CD4-positive, alpha-beta T cell treated with Interleukin-15 for 1 hour (primary cell): ENCODE measurements around the gene KRT82.
"Not testable (repeated sequence)": the region's sequence is repeated elsewhere in the genome, so short reads cannot be mapped to it uniquely, and the experiment has no call there.

ENCODE experiments used
- DNase-seq: peaks from one replicate; pipeline ENCODE4 v3.0.0-alpha.2; 2020

KRT82 gene

DNA sequence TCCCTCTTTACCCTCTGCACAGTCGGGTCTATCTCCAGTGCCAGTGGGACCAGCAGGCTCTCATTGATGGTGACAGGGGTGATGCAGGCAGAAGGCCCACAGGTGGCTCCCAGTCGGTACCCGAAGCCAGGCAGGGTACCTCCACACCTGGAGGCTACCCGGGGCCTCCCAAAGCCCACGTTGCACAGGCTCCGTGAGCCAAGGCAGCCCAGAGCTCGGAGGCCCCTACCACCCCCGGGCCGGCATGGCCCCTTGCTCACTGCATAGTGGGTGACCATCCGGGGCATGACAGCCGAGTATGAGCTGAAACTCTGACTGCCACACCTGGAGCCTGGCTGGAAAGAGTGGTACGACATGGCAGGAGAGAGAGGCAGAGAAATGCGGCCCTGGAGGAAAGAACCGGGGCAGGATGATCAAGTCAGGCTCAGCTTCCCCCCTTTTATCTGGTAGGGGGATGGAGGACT is at the start of gene KRT82:
KRT82 (minus strand) TSS at position 414 of the 464 bp plus-strand sequence; CDS start at position 356, 58 bp downstream.
- DNase-seq = no peak

DNA sequence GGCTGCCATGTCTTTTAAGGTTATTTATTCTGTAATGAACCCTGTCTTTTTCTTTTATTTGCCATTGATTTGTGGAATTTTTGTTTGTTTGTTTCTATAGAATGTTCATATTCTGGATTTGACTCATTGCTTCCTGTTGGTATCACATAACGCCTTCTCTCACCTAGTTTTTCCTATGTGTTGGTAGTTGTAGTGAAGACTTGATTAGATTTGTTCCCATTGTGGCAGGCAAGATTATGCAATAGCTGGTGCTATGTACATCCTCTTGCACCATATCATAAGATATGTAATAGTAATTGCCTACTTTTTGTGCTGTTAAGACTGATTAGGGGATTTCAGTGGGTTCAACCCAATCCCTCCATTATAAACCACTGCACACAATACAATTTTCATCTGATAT is 49.7 kb upstream of the KRT82 start:
- DNase-seq = no peak

DNA sequence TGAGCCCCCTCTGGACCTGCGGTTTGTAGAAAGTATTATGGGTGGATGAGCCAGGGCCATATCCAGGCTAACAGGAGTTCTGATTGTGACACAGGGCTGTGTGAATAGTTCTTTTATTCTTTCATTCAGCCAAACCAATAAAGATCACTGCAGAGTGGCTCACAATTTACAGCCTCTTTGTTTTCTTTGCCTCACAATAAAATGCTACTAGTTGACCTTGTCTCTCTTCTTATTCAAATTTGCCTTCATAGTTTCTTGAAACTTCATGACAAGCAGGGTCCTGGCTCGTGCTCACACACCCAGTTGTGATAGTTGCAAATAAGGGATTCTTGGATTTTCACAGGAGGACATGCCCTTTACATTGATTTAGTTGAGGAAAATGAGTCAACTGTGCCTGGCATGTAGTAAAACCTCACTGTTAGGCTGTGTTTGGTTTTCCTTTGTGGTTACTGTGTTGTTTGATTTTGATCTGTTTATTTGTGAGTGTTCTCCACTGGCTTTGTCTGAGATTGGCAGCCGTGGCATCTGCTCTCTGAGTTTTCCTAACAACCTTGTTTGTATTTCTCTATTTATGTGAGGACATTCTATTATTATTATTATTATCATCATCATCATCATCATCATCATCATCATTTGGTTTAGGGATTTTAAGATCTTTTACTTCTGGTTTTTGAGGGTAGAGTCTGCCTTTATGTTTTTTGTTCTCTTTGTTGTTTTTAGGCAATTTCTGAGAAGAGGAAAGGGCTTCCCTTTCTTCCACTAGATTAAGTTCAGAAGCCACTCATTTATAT is 48.5 kb upstream of the KRT82 start:
- no peak for DNase-seq

DNA sequence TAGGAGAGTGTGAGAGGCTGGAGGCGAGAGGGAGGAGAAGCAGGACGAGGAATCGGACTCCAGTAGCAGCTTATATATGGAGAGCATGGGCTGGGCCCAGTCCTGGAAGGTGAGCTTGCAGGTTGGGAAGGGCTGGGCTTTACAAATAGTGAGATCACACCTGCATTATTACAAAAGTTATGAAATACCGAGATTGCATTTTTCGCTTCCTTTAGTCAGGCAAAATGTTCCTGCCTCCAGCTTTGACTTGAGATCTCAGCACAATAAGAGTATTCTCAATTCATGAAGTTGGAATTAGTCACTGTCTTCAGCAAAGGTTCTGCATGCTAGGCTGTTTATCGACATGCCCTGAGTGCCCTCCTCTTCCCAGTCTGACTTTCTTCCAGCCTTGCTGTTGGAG is 46.0 kb upstream of the KRT82 start, which contains the start of gene KRT6B:
KRT6B (minus strand) TSS at position 46 of the 400 bp plus-strand sequence. CDS start 68 bp downstream, outside the sequence.
- no peak for DNase-seq

DNA sequence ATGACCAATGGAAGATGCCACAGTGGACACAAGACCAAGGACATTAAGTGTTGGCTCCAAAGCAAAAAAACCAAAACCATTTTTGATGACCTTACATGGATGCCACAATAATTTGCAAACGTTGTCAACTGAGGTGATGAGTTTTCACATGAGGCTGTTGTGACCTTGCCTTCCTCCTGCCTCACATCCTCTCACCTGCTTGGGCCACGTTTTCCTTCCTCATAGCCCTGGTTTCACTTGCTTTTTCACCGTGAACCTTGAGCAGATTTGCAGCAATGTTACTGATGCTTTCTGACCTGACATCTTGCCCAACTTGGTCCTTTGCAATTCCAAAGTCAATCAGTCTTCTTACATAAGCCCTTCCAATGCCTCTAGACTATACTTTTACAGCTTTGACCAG is 42.1 kb upstream of the KRT82 start:
- no peak for DNase-seq

DNA sequence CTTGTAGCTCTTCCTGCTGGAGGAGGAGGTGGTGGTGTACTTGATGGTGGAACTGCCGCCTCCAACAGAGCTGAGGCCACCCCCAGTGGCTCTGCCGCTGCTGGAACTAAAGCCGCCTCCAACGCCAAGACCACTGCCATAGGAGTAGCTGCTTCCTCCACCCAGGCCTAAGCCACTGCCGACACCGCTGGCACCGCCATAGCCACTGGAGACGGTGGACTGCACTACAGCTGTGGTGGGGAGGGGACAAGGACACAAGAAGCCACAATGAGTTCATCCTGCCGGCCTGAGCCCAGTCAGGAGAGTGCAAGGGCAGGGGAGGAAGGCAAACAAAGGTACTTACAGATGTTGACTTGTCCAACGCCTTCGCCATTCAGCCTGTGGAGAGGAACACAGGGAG is 41.1 kb upstream of the KRT82 start:
- not testable (repeated sequence) for DNase-seq

DNA sequence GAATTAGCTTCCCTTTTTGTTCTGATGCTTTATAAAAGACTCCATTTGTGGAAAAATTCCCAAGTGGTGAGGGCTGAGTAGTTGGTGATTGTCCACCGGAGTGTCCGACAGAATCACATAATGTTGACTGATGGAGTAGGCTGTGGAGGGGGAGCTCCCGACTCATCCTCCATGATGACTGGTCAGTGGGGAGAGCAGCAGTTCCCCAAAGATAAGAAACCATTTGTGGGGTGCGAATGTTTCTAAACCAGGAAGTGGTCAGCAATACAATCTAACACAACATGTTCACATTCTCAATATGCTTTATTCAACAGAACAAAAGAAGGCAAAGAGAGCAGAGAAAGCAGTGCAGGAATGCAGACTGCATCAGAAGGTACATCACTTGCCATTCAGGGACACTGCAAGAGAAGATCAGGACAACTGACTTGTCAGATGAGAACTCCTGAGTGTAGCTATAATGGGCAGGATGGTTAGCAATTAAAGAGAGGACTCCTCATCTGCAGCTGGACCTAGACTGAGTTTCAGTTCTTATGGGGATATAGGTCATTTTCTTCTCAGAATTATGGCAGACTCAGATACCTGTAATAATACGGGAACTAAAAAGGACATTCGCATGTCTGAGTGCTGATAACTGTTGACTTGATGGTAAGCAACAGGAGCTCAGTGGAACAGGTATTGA is 40.4 kb upstream of the KRT82 start:
- DNase-seq = no peak

DNA sequence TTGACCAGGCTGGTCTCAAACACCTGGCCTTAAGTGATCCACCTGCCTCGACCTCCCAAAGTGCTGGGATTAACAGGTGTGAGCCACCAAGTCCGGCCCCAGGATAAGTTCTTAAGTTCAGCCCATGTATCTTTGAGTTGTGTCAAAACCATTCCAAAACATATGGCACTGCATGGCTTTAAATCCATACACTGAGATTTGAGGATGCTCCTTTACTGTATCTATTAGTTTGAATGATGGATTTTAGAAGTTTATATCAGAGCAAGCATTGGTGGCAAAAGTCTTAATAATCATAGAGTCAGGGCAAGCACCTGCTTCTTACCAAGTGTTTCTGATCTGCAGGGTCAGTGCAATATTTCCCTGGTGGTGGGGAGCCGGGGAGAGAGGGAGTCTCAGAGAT is 39.7 kb upstream of the KRT82 start:
- no peak for DNase-seq

DNA sequence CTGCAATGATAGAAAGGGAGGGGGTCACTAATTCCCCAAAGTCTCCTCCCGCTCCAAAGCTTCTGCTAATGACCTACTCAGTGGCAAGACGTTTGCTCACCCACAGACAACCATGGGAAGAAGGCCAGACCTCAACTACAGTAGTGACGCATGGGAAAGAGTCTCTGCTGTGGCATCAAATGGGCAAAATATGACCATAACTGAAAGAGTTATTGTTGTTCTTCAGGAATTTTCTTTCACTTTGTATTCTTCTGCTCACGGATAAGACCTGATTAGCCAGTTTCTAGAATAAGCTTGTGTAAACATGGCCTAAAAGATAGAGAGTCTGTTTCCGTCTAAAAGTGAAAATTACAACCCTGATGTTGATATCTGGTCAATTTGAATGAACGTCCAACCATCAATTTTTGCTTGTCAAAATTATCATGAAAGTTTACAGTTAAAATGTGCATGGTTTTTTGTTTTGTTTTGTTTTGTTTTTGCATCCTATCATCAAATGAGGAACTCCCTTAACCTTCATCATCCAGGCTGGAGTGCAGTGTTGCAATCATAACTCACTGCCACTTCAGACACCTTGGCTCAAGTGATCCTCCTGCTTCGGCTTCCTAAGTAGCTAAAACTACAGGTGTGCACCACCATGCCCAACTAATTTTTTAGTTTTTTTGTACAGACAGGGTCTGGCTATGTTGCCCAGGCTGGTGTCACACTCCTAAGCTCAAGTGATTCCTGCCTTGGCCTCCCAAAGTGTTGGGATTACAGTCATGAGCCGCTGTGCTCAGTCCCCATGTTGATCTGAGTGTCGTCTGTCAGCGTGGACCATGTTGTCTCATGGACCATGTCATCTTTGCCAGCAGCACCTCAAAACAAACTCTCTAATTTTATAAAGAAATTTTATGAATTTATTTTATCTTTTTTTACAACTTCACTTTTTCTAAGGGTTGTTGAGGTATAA is 38.8 kb upstream of the KRT82 start:
- no peak for DNase-seq

DNA sequence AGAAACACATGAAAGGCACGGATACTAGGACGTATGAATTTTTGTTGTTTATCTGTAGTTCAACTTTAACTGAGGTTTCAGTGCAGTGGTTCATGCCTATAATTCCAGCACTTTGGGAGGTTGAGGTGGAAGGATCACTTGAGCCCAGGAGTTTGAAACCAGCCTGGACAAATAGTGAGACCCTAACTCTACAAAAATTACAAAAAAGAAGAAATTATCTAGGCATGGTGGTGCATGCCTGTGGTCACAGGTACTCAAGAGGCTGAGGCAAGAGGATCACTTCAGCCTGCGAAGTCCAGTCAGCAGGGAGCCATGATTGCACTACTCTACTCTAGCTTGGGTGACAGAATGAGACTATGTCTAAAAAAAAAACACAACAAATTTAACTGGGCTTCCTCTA is 37.8 kb upstream of the KRT82 start:
- DNase-seq = no peak

DNA sequence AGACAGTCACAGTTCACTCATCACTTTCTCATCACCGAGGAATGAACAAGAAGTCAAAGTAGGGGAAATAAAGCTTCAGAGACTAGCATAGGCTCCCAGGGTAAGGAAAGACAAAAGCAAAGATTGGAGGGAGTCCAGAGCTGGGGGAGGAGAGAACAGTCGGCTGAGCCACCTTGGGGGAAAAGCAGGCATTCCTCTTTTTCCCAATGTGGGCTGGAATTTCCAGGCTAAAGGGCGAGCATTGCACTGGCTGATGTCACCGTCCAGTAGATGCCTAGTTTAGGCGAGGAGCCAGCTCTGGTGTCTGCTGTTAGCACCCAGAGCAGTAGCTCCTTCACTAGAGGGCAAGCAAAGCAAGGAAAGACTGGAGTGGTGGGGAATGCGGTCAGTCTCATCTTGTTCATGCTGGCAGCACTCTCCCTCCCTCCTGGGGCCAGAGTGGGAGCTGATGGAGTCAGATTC is 36.5 kb upstream of the KRT82 start:
- DNase-seq = no peak

DNA sequence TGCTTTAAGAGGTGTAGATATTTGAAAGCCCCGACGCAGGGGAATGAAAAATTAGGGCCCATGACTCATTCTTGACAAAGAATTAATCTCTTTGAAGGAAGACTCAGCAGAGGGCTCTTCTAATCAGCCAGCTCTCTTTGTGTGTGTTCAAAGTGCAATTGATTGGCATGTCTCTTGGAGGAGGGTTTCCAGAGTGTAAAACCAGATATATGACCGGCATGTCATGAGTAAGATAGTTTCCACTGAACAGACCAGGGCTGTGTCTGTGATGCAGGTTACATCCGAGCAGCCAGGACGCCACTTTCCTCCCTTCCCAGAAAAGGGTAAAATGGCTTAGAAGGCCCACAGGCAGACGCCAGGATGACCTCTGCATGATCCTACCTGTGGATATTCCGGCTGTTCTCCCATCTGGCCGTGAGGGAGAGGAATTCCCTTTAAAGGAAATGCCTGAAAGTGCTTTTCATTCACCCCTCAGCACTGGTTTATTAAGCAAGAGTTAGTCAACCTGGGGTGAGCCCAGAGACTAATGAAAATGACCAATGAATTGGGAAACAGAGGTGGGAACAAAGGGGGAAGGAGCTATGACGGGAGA is 35.3 kb upstream of the KRT82 start:
- DNase-seq = no peak

DNA sequence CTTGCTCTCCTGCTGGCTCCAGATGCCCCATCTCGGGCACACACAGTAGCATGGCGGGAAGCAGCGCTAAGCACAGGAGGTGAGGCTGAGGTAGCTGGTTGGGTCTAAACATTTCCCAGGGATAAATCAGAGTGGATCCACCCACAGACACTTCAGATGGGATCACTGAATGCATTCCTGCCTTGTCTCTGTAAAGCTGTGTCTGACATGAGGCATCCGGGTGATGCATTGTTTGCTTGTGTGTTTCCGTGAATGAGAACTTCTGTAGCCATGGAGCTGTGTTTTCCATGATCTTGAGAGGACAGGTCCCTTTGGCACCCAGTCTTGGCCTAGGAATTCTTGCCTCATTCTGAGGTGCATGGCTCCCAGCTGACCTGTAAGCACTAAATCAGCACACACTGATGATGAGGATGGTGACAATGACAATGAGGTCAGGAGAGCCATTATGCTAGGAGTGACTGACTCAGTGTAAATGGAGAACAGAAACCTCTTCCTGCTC is 34.7 kb upstream of the KRT82 start:
- no peak for DNase-seq

DNA sequence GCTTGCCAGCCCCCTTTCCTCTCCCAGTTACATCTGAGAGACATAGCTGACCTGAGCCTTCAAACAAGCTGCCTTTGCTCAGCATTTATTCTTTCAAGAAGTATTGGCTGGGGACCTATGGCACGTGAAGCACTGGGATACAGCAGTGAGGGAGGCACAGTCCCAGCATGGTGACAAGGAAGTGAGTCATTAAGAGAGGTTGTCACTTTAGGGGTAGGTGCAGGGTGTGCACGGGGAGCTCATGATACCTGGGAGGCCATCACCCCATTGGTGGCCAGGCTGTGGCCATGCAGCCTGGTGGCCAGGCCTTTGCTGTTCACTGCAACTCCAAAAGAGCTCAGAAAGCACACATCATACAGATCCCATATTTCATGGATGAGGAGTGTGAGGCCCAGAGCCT is 33.7 kb upstream of the KRT82 start:
- no peak for DNase-seq

DNA sequence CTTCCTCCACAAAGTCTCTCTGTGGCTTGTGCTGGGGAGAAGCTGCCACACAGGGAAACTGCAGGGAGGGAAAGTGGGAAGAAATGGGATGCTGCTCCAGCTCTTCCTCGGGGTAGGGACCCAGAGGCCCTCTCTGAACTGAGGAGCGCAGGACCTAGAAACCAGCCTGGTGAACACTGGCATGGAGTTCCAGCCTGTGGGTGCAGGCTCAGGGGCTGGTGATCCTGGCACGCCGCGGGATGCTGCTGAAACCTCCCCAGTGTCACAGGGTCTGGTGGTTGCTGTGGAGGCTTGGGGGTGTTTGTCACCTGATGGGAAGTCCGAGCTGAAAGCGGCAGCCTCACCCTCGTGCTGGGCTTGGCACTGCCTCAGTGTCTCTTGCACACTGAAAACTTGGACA is 33.3 kb upstream of the KRT82 start:
- DNase-seq = no peak

DNA sequence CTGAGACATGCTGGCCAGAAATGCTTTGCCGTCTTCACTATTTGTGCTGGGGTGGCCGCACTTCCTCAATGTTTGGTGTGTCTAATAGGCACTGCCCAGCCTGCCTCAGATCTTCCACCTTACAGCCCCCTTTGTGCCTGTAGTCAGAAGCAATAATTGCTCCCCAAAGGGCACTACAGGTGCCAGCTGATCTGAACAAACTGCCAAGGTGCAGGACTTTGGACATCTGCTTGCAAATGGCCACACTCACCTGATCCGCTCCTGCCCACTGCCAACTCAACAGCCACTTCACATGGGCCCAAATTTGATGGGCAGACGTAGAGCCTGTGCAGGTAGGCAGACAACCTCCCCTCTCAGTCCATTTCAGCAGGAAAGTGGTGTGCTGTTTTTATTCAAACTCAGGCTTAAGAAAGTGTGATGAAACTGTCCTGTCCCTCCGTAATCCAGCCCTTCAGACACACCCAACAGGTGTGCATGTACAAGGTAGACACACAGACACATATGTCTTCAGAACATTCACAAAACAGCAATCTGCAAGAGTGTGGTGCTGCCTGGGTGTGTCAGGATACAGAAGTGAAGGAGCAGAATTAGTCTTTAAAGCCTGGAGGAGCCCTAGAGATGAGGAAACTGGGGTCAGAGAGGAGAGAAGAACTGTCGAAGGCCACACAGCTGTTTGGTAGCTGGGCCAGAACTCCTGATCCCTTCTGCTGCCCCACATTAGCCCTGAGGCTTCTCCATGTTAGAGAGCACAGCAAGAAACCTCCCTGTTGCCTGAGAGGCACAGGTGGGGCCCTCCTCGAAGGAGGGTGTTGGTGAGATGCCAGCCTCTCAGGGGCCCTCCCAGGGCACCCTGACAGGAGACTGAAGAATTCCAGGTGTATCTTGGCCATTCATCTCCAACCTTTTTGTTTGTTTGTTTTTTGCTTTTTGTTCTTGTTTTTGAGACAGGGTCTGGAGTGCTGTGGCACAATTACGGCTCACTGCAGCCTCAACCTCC is 32.5 kb upstream of the KRT82 start:
- DNase-seq = no peak

DNA sequence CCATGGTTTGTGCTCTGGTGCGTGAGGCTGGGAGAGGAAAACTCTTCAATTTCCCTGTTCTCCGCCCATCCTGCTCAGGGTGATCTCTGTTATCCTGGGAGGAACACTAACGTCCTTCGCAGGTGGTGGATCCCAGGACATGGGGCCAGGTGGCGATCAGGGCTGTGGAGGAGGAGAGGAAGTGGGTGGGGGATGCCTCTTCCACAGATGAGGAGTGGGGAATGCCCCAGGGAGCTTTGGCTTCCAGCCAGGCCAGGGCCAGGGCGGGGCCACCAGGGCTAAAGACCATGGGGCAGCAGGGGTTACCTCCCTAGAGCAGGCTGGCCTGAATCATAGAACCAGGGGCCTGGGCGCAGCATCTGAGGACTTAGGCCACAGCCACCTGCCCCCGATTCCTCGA is 31.4 kb upstream of the KRT82 start:
- DNase-seq = no peak

DNA sequence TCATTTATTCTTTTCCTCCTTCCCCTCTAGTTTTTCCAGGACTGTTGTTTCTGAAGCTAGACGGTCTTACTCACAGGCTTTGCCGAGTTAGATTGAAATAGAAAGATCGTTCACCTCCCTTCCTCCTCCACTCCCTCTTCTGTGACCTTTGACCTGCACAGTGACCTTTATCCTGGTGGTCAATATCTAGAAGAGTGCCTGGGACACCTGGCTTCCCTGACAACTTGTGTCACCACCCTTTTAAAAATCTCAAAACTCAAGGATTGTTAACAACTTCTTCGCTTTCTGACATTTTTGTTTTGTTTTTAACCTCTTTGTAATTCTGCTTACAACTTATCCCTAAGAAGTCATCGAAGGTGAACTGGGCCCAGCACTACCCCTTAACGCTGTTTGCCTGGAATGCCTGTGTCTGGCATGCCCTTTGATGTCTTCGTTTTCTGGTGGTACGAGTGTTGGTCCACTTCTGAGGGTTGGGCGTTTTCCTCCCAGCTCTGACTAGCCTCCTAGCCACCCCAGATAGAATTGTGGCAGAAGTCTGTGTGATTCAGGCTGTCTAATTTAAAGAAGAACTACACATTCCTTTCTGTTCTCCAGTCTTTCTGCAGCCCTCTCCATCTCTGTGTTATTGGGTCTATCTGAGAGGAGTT is 30.8 kb upstream of the KRT82 start:
- DNase-seq = no peak

DNA sequence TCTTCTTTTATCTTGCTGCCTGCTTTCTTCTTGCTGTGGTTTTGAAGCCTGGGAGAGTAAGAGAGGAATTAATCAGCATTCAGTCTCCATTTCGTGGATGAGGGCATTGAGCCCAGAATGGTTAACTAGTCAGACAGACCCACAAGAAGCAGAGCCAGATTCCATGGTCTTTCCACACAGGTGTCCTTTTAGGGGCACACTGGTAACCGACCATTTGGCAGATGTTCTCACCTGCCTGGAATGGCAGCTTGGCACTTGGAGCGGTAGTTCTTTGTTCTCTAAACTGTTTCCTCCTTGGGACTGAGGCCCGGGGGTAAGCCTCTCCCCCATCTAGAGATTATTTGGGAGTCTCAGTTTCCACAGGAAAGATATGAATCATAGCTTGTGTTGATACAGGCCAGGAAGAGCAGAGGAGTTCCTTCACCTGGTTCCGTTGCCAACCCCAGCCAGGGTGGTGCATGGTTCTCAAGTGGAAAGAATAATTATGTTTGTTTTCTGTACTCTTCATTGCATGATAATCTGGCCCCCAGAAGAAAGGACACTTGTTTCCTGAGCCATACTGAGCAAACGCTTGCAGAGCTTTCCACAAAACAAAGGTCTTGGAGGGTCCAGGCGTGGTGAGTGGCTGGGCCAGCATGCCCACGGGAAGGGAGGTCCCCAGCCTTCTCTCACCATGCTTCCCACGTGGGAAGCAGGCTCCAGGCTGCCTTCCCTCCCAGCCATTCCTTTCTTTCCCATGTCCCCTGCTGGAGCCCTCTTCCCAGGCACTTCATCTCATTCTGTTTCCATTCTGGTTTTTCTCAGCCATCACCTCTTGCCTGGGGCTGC is 30.1 kb upstream of the KRT82 start:
- DNase-seq = no peak

DNA sequence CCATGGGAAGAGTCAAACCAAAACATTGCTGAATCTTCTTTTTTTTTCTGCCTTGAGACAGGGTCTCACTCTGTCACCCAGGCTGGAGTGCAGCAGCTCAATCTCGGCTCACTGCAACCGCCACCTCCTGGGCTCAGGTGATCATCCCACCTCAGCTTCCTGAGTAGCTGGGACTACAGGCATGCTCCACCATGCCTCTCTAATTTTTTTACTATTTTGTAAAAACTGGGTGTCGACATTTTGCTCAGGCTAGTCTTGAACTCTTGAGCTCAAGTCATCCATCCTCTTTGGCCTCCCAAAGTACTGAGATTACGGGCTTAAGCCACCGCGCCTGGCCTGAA is 29.5 kb upstream of the KRT82 start:
- no peak for DNase-seq
